ENCODE measurements around the gene EFCAB3.
A peak's percentile ranks its signal among the peaks of the same experiment; 100 is the strongest.
"Not testable (repeated sequence)": the region's sequence is repeated elsewhere in the genome, so short reads cannot be mapped to it uniquely, and the experiment has no call there.

Gene EFCAB3

DNA sequence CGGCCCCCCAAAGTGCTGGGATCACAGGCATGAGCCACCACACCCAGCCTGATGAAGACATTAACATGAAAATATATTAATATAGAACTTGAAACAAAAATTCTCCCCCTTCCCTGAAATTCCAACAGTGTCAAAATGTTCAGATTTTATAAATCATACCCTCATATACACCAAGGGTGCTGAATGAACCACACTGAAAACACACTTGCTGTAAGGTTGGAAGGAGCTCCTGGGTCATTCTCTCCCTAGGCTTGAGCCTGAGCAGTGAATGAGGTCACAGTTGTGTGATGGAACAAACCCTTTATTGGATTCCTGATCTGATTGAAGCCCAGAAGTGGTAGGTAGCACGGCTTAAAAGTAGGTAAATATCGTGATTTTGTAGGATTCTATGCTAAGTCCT is at the start of gene EFCAB3:
TSS of gene EFCAB3 (plus strand) at position 301 of the 400 bp plus-strand sequence. CDS start 2,427 bp downstream, outside the sequence.
- H3K27me3 Mint-ChIP-seq, result peaks cover 41% of the 10 kb centered on the region
- DNase-seq (ENCODE audit: low spot score in 2 of 2) (no peak), ATAC-seq (replicated peaks; ENCODE audit: extremely low read depth, poor library complexity, severe bottlenecking) (no peak)
- H3K36me3 Mint-ChIP-seq (ENCODE audit: insufficient read depth), result no peaks in the 10 kb centered on the region
- H3K4me1 Mint-ChIP-seq, result no peaks in the 10 kb centered on the region
- no peak within 1 kb of the TSS for H3K4me3 Mint-ChIP-seq
- H3K9me3 Mint-ChIP-seq, result no peaks in the 10 kb centered on the region
- H3K27ac Mint-ChIP-seq (ENCODE audit: low read depth), result no peak within 1 kb of the TSS

DNA sequence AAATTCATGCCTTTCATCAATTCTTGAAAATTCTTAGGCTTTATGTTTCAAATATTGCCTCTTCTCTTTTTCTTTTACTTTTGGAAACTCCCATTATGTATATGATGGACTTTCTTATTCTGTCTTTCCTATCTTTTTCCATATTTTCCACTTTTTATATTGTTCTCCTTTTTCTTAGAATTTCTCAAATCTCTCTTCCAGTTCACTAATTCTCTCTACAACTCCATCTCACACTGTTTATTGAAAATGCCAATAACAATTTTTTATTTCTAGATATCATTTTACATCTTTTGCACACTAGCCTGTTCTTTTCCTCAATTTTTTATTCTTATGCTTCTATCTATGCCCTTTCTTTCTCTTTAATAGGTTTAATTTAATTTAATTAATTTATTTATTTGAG is 43.8 kb upstream of the EFCAB3 start:
- Mint-ChIP-seq H3K27me3 (peaks cover 23% of the 10 kb centered on the region), H3K4me1 (no peaks in the 10 kb centered on the region), H3K9me3 (no peaks in the 10 kb centered on the region), H3K27ac (ENCODE audit: low read depth) (no peak overlapping the region), H3K4me3 (no peak overlapping the region), H3K36me3 (ENCODE audit: insufficient read depth) (no peaks in the 10 kb centered on the region)
- DNase-seq (ENCODE audit: low spot score in 2 of 2) (no peak), ATAC-seq (replicated peaks; ENCODE audit: extremely low read depth, poor library complexity, severe bottlenecking) (no peak)

DNA sequence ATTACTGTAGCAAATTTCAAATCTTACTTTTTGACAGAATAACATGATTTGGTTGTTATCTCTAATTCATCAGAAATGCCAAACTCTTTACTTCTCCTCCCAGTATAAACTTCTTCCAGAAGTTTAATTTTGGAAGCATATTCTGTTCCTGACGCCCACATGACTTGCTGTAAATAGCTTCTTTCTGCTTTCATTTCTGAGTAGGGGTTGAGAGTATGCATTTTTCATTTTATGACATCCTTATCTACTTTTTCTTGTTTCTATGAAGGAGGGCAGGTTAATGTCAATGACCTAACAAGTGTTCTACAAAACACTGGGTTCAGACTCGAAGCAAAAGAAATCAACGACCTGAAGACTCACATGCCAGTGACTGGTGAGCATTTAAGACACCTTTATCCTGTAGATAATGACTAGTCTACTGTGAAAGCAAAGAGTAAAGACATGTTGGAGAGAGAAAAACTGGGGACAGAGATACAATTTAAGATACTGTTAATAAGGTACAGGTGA is 36.5 kb upstream of the EFCAB3 start:
- H3K4me3 Mint-ChIP-seq, result no peak overlapping the region
- H3K36me3 Mint-ChIP-seq (ENCODE audit: insufficient read depth), result no peaks in the 10 kb centered on the region
- H3K9me3 Mint-ChIP-seq, result no peaks in the 10 kb centered on the region
- no peak overlapping the region for H3K27ac Mint-ChIP-seq (ENCODE audit: low read depth)
- H3K4me1 Mint-ChIP-seq, result no peaks in the 10 kb centered on the region
- peaks cover 55% of the 10 kb centered on the region for H3K27me3 Mint-ChIP-seq
- ATAC-seq (replicated peaks; ENCODE audit: extremely low read depth, poor library complexity, severe bottlenecking) (no peak), DNase-seq (ENCODE audit: low spot score in 2 of 2) (no peak)

DNA sequence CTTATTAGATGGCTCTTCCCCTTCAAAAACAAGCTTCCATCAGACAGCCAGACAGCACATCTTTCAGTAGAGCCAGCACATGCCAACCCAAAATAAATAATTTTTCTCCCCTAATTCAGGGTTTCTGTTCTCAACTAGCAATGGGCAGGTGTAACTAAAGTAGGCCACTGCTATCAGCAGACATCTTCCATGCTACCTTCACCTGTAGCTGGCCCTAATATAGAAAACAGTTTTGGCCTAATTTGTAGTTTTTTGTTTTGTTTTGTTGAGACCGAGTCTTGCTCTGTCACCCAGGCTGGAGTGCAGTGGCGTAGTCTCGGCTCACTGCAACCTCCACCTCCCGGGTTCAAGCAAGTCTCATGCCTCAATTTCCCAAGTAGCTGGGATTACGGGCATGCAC is 29.2 kb upstream of the EFCAB3 start:
- no peaks in the 10 kb centered on the region for H3K9me3 Mint-ChIP-seq
- no peaks in the 10 kb centered on the region for H3K4me1 Mint-ChIP-seq
- peaks cover 65% of the 10 kb centered on the region for H3K27me3 Mint-ChIP-seq
- DNase-seq (ENCODE audit: low spot score in 2 of 2) (no peak), ATAC-seq (replicated peaks; ENCODE audit: extremely low read depth, poor library complexity, severe bottlenecking) (no peak)
- no peak overlapping the region for H3K27ac Mint-ChIP-seq (ENCODE audit: low read depth)
- H3K36me3 Mint-ChIP-seq (ENCODE audit: insufficient read depth), result no peaks in the 10 kb centered on the region
- H3K4me3 Mint-ChIP-seq, result no peak overlapping the region

DNA sequence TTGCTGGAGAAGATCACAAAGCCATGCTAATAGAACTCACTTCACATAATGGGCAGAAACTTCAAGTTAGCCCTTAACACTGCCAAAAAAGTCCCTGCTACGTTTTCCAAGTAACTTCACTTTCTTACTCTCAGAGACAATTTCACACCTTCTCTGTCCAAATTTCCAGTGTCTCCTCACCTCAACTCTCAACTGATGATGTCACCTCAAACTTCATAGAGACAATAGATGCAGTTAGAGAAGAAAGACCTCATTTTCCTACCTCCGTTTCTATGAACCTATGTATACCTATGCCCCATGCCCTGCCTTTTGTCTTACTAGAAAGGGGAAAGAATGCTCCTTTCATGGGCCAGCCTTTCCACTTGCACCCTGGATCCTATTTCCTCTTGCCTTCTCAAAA is 14.2 kb upstream of the EFCAB3 start:
- H3K9me3 Mint-ChIP-seq, result no peaks in the 10 kb centered on the region
- no peak for DNase-seq (ENCODE audit: low spot score in 2 of 2)
- no peak overlapping the region for H3K4me3 Mint-ChIP-seq
- peaks cover under 1% of the 10 kb centered on the region for H3K27me3 Mint-ChIP-seq
- ATAC-seq (replicated peaks; ENCODE audit: extremely low read depth, poor library complexity, severe bottlenecking), result no peak
- no peak overlapping the region for H3K27ac Mint-ChIP-seq (ENCODE audit: low read depth)
- H3K36me3 Mint-ChIP-seq (ENCODE audit: insufficient read depth), result no peaks in the 10 kb centered on the region
- H3K4me1 Mint-ChIP-seq, result no peaks in the 10 kb centered on the region

DNA sequence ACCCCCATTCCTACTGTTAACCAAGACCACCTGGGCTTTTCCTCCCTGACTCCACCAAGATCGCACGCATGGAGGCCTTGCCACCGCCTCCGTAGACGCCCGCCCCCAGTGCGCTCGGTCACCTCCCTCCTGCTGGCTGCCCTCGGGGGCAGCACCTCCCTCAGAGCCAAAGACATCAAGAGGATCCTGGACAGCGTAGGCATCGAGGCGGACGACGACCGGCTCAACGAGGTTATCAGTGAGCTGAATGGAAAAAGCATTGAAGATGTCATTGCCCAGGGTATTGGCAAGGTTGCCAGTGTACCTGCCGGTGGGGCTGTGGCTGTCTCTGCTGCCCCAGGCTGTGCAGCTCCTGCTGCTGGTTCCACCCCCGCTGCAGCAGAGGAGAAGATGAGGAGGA is 1.2 kb downstream of the EFCAB3 start:
- no peaks in the 10 kb centered on the region for H3K9me3 Mint-ChIP-seq
- no peak overlapping the region for H3K27ac Mint-ChIP-seq (ENCODE audit: low read depth)
- DNase-seq (ENCODE audit: low spot score in 2 of 2), result no peak
- no peak overlapping the region for H3K4me3 Mint-ChIP-seq
- no peaks in the 10 kb centered on the region for H3K4me1 Mint-ChIP-seq
- H3K36me3 Mint-ChIP-seq (ENCODE audit: insufficient read depth), result no peaks in the 10 kb centered on the region
- peaks cover 42% of the 10 kb centered on the region for H3K27me3 Mint-ChIP-seq
- ATAC-seq (replicated peaks; ENCODE audit: extremely low read depth, poor library complexity, severe bottlenecking), result no peak

DNA sequence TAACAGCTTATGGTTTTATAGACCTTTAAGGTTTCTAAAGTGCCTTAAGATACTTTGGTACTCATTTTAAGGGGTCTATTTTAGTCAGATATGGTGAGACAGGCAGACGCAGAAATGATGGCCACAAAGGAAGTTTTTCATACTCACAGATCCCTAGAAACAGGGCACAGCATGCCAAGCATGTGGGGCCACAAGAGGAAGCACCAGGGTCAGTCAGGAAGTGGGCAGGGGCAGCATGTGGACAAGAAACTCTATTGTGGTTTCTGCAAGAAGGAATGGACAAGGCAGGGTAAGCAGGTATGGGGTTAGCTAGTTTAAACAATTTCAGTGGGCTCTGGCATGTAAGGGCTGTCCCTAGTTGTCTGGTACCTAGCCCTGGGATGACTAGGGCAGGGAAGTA is 8.5 kb downstream of the EFCAB3 start:
- H3K4me1 Mint-ChIP-seq, result no peaks in the 10 kb centered on the region
- H3K4me3 Mint-ChIP-seq, result no peak overlapping the region
- ATAC-seq (replicated peaks; ENCODE audit: extremely low read depth, poor library complexity, severe bottlenecking) (no peak), DNase-seq (ENCODE audit: low spot score in 2 of 2) (no peak)
- no peaks in the 10 kb centered on the region for H3K36me3 Mint-ChIP-seq (ENCODE audit: insufficient read depth)
- peaks cover 44% of the 10 kb centered on the region for H3K27me3 Mint-ChIP-seq
- no peaks in the 10 kb centered on the region for H3K9me3 Mint-ChIP-seq
- H3K27ac Mint-ChIP-seq (ENCODE audit: low read depth), result no peak overlapping the region

DNA sequence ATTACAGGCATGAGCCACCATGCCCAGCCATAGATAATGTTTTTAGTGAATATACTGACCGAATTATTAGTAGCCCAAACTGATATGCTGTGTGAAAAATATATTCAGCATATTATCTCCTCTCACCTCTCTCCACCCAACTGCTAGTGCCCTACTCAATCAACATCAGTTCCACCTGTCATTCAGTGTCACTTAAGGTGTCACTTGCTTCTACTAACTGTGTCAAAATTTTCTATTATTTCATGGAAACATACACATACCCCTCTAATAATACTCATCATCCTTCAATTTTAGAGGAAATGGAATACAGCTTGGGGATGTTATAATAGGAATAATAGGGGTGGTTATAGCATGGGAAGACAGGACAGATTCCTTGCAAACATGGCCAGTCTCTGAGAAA is 12.6 kb downstream of the EFCAB3 start:
- no peak for ATAC-seq (replicated peaks; ENCODE audit: extremely low read depth, poor library complexity, severe bottlenecking)
- Mint-ChIP-seq H3K4me1 (no peaks in the 10 kb centered on the region), H3K4me3 (no peak overlapping the region), H3K36me3 (ENCODE audit: insufficient read depth) (no peaks in the 10 kb centered on the region), H3K27me3 (peaks cover 36% of the 10 kb centered on the region), H3K9me3 (no peaks in the 10 kb centered on the region), H3K27ac (ENCODE audit: low read depth) (no peak overlapping the region)
- DNase-seq (ENCODE audit: low spot score in 2 of 2), result no peak

DNA sequence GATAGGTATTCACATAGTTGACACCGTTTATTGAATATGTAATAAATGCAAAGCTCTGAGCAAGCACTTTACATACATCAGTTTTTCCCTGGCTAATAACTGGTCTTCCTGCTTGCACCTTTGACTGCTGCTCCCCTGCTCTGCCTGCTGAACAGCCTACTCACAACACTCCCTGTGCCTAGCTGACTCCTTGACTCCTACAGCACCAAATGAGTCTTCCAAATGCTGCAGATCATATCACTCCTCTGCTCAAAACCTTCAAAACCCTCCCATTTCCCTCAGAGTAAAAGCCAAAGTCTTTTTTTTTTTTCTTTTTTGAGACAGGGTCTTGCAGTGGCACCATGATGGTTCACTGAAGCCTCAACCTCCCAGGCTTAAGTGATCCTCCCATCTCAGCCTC is 18.5 kb downstream of the EFCAB3 start:
- DNase-seq (ENCODE audit: low spot score in 2 of 2) (no peak), ATAC-seq (replicated peaks; ENCODE audit: extremely low read depth, poor library complexity, severe bottlenecking) (no peak)
- no peaks in the 10 kb centered on the region for H3K9me3 Mint-ChIP-seq
- no peak overlapping the region for H3K27ac Mint-ChIP-seq (ENCODE audit: low read depth)
- no peak overlapping the region for H3K4me3 Mint-ChIP-seq
- H3K36me3 Mint-ChIP-seq (ENCODE audit: insufficient read depth), result no peaks in the 10 kb centered on the region
- H3K4me1 Mint-ChIP-seq, result no peaks in the 10 kb centered on the region
- peaks cover 42% of the 10 kb centered on the region for H3K27me3 Mint-ChIP-seq

DNA sequence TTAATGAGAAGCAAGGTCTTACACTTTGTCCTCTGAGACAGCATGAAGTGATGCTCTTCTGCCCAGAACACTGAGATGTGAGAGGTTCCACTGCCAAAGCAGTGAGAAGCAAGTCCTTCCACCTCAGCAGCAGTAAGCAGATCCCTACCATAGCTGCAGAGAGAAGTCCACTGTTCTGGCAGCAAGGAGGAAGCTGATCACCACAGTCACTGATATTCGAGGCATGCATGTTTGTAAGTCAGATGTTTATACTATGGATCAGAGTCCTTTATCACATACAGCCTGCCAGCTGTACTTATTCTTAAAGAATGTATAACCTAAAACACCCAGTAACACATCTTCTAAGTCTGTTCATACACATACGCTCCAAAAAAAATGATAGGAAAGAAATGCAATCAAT is 25.1 kb downstream of the EFCAB3 start:
- Mint-ChIP-seq H3K36me3 (ENCODE audit: insufficient read depth) (no peaks in the 10 kb centered on the region), H3K4me1 (no peaks in the 10 kb centered on the region), H3K4me3 (no peak overlapping the region), H3K9me3 (no peaks in the 10 kb centered on the region), H3K27ac (ENCODE audit: low read depth) (no peak overlapping the region), H3K27me3 (peaks cover 34% of the 10 kb centered on the region)
- DNase-seq (ENCODE audit: low spot score in 2 of 2) (no peak), ATAC-seq (replicated peaks; ENCODE audit: extremely low read depth, poor library complexity, severe bottlenecking) (no peak)

DNA sequence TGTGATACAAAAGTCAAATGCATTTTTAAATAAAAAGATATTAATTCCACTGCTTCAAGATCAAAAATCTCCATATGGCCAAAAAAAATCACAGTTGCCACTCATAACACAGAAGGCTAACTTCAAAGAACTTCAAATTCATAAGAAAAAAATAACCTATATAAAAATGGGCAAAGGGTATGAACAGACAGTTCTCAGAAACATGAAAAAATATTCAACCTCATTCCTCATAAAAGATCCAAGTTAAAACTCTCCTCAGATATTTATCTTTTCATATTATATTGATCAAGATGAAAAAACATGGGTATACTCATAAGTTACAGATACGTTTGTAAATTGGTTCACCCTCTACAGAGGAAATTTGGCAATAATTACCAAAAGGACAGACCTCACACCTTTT is 32.7 kb downstream of the EFCAB3 start:
- H3K27ac Mint-ChIP-seq (ENCODE audit: low read depth); H3K36me3 Mint-ChIP-seq (ENCODE audit: insufficient read depth); H3K4me3 Mint-ChIP-seq; H3K9me3 Mint-ChIP-seq; DNase-seq (ENCODE audit: low spot score in 2 of 2); H3K4me1 Mint-ChIP-seq; ATAC-seq (replicated peaks; ENCODE audit: extremely low read depth, poor library complexity, severe bottlenecking): not testable (repeated sequence)
- peaks cover 38% of the 10 kb centered on the region for H3K27me3 Mint-ChIP-seq

DNA sequence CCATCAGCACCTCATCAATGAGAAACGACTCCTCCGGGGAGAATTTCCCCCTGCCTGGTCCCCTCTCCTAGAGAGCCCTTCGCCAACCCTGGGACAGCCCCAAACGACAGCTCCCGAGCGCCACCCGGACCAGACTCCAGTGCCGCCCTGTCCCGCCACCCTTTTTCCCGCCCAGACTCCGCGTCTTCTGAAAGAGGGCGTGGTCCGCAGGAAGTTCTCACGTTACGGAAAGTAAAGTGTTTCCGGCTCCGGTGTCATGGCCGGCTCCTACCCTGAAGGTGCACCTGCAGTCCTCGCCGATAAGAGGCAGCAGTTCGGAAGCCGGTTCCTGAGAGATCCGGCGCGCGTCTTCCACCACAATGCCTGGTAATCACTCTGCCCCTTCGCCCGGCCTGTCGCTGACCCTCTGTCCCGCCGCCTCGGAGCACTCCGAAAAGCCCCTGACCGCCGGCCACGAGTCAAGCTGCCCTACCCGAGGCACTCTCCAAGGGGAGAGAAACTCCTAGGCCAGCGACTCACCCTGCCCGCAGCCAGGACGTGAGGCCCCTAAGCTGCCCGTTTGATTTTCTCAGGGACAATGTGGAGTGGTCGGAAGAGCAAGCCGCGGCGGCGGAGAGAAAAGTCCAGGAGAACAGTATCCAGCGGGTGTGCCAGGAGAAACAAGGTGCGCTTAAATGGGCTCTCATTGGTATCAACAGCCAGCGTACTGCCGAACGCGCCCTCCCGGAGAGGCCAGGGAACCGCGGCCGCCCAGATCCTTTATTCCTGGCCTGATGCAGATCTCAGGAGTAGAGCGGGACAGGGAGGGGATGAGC is 43.5 kb downstream of the EFCAB3 start, which contains the start of gene METTL2A:
TSS of gene METTL2A (plus strand) at position 251 of the 815 bp plus-strand sequence. CDS start at position 257, 6 bp downstream.
- ATAC-seq (replicated peaks; ENCODE audit: extremely low read depth, poor library complexity, severe bottlenecking) (peak; percentile 93), DNase-seq (ENCODE audit: low spot score in 2 of 2) (peak; percentile 61 to 64)
- Mint-ChIP-seq H3K4me3 (peak within 1 kb of the TSS; percentile 97), H3K4me1 (peaks cover 19% of the 10 kb centered on the region), H3K36me3 (ENCODE audit: insufficient read depth) (peaks cover 19% of the 10 kb centered on the region), H3K27ac (ENCODE audit: low read depth) (peak within 1 kb of the TSS; percentile 94)
- not testable (repeated sequence) for H3K9me3 Mint-ChIP-seq, H3K27me3 Mint-ChIP-seq

DNA sequence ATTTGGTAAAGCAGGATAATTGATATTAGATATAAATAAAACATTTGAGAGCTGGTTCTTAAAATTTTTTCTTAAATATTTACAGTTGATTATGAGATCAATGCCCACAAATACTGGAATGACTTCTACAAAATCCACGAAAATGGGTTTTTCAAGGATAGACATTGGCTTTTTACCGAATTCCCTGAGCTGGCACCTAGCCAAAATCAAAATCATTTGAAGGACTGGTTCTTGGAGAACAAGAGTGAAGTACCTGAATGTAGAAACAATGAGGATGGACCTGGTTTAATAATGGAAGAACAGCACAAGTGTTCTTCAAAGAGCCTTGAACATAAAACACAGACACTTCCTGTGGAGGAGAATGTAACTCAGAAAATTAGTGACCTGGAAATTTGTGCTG is 45.9 kb downstream of the EFCAB3 start:
- not testable (repeated sequence) for H3K4me3 Mint-ChIP-seq; H3K9me3 Mint-ChIP-seq; H3K27ac Mint-ChIP-seq (ENCODE audit: low read depth); DNase-seq (ENCODE audit: low spot score in 2 of 2); H3K27me3 Mint-ChIP-seq; ATAC-seq (replicated peaks; ENCODE audit: extremely low read depth, poor library complexity, severe bottlenecking)
- Mint-ChIP-seq H3K4me1 (peaks cover 19% of the 10 kb centered on the region), H3K36me3 (ENCODE audit: insufficient read depth) (peaks cover 27% of the 10 kb centered on the region)

Data from central memory CD8-positive, alpha-beta T cell (primary cell).